Panc1 (cell line): ENCODE results near the gene MAPK13. TPM values are rescaled to one million over a fixed set of nuclear protein-coding genes. Genes with fewer than 3 reads are reported as not detected.

Experiments
- ATAC-seq: fragments of 200-7000 bp; cut with Tn5 transposase; 2 replicates; pipeline ENCODE4 v1.9.1; 2020; ENCODE audit warnings: mild to moderate bottlenecking, moderate library complexity
- Bru-seq: library from RNA; stranded (reverse); fragments of 400-500 nt; gene quantifications from one replicate; lab custom pipeline; 2021; lab: Mats Ljungman, UMichigan
- BruChase-seq, 2 experiments: library from RNA; stranded (reverse); fragments of 400-500 nt; gene quantifications; one replicate each; lab custom pipeline; 2021; lab: Mats Ljungman, UMichigan
- BruUV-seq: library from RNA; stranded (reverse); fragments of 400-500 nt; replicated peaks from 2 replicates; lab custom pipeline; 2021; lab: Mats Ljungman, UMichigan
- CTCF ChIA-PET: fragments of 300-600 bp; sonication (Branson Sonifier 250); formaldehyde crosslinking; loops from one replicate; lab custom pipeline; 2022; ENCODE audit warnings: antibody characterized with exemption; lab: Charles Lee
- POLR2A ChIA-PET: fragments of 300-600 bp; sonication (Branson Sonifier 250); formaldehyde crosslinking; loops from one replicate; lab custom pipeline; 2022; ENCODE audit warnings: antibody characterized with exemption; lab: Charles Lee
- DNase-seq: peaks from one replicate; pipeline ENCODE4 v3.0.0-alpha.2; 2010; ENCODE audit warnings: low read depth, low spot score
- H3K27ac ChIP-seq: 2 replicates; pipeline ENCODE4 v1.5.1; 2011; ENCODE audit warnings: mild to moderate bottlenecking, low read length, inconsistent platforms
- H3K27me3 ChIP-seq: fragments of 200-500 bp; sonication (Bioruptor generic); 2 replicates; pipeline ENCODE4 v1.6.0; 2014; ENCODE audit warnings: low read length, inconsistent platforms; ENCODE audit not compliant: control insufficient read depth, insufficient read depth
- H3K36me3 ChIP-seq: fragments of 200-500 bp; sonication (Bioruptor generic); 2 replicates; pipeline ENCODE4 v1.5.1; 2014; ENCODE audit warnings: inconsistent platforms, mild to moderate bottlenecking, low read length, moderate library complexity; ENCODE audit not compliant: control insufficient read depth, insufficient read depth
- H3K4me1 ChIP-seq: 2 replicates; pipeline ENCODE4 v1.5.1; 2011; ENCODE audit warnings: inconsistent platforms, mild to moderate bottlenecking, low read length, moderate library complexity; ENCODE audit not compliant: control insufficient read depth, insufficient read depth
- H3K4me3 ChIP-seq, 2 experiments: 2 replicates each; pipeline ENCODE4 v1.5.1; 2011 to 2012; ENCODE audit warnings: low read depth in 2 of 2, low read length in 2 of 2, mild to moderate bottlenecking in 2 of 2, inconsistent platforms in 1 of 2, moderate library complexity in 1 of 2
- H3K9me3 ChIP-seq: fragments of 200-500 bp; sonication (Bioruptor generic); 2 replicates; pipeline ENCODE4 v1.5.1; 2014; ENCODE audit warnings: low read depth, mild to moderate bottlenecking, inconsistent platforms, low read length, moderate library complexity; ENCODE audit not compliant: control insufficient read depth, insufficient read depth
- CTCF ChIP-seq: fragments of 450-650 bp; IDR thresholded peaks from 2 replicates; pipeline ENCODE4 v1.5.1; 2017; ENCODE audit warnings: mild to moderate bottlenecking
- POLR2AphosphoS5 ChIP-seq: IDR thresholded peaks from 2 replicates; pipeline ENCODE4 v1.6.1; 2012; ENCODE audit warnings: mild to moderate bottlenecking, low read depth, low read length, moderate library complexity
- REST ChIP-seq, 2 experiments: IDR thresholded peaks; 2 replicates each; pipeline ENCODE4 v1.6.1; 2011 to 2012; ENCODE audit warnings: low read depth in 2 of 2, control low read depth in 1 of 2, low read length in 1 of 2, mild to moderate bottlenecking in 1 of 2, moderate library complexity in 1 of 2; ENCODE audit not compliant: insufficient read depth in 1 of 2
- SIN3A ChIP-seq: IDR thresholded peaks from 2 replicates; pipeline ENCODE4 v1.6.1; 2012; ENCODE audit warnings: low read depth, mild to moderate bottlenecking, low read length, moderate library complexity, borderline replicate concordance; ENCODE audit not compliant: insufficient read depth
- TCF7L2 ChIP-seq: IDR thresholded peaks from 2 replicates; pipeline ENCODE4 v1.6.1; 2011; ENCODE audit warnings: mild to moderate bottlenecking, low read depth, low read length, inconsistent platforms
- in situ Hi-C: cut with HindIII; loops from 2 replicates; pipeline ENCODE4 v1.10.0; 2016; ENCODE audit warnings: low sequenced_read_pairs, low pct_unique_long_range_greater_than_20kb
- intact Hi-C: fragments of 100-400 bp; cut with micrococcal nuclease; formaldehyde crosslinking; loops from one replicate; pipeline ENCODE4 v1.10.0; 2022; ENCODE audit not compliant: unreplicated experiment
- long read RNA-seq: library from polyadenylated mRNA; unstranded; transcript quantifications from one replicate; pipeline ENCODE4 v2.0.0, GENCODE V29; 2021; ENCODE audit not compliant: unreplicated experiment
- polyA plus RNA-seq: library from polyadenylated mRNA; unstranded; fragments of >200 nt; gene quantifications from one replicate; pipeline ENCODE4 v1.2.1, GENCODE V29; 2012; ENCODE audit warnings: missing spikeins; ENCODE audit not compliant: insufficient read length
- total RNA-seq: library from RNA; stranded (reverse); gene quantifications from one replicate; pipeline ENCODE4 v1.2.1, GENCODE V29; 2021; ENCODE audit not compliant: unreplicated experiment

The MAPK13 gene
- total RNA-seq = 2.5 TPM
- polyA plus RNA-seq = 7.1 TPM
- Bru-seq, nascent RNA = percentile 31 among the genes with signal in this experiment
- percentile 34 among the genes with signal in this experiment for BruChase-seq, experiment 1, labeled RNA remaining after a 2-hour chase
- percentile 45 among the genes with signal in this experiment for BruChase-seq, experiment 2, labeled RNA remaining after a 6-hour chase
- long read RNA-seq, transcript MAPK13-201 (12 exons, 2,052 nt) = major isoform, 5 of 12 reads
- long read RNA-seq, partial matches to known transcripts = 0 of 12 reads
- long read RNA-seq, other reads (novel, unspliced or antisense) = 7 of 12 reads

GRCh38 chr6:36129941-36130666 lies at the start of gene MAPK13:
Gene MAPK13 (plus strand): TSS chr6:36130513. CDS start chr6:36130583, 70 bp downstream.
- Histone ChIP-seq H3K9me3 (no peaks in the 10 kb centered on the region), H3K27ac (no peak within 1 kb of the TSS), H3K36me3 (no peaks in the 10 kb centered on the region), H3K4me3 (peak within 1 kb of the TSS; percentile 35 to 50), H3K27me3 (no peaks in the 10 kb centered on the region), H3K4me1 (peaks cover 5% of the 10 kb centered on the region)
- ATAC-seq (peak; percentile 61), DNase-seq (no peak)
- in situ Hi-C loops = no loop called here
- POLR2A ChIA-PET = no interaction called here
- CTCF ChIA-PET = no interaction called here
- intact Hi-C loops = no loop called here
- TF ChIP-seq REST (IDR thresholded peaks at IDR 0.05; ENCODE audit: insufficient read depth in 1 of 2, low read depth in 2 of 2, low read length in 1 of 2) = no peak
- TF ChIP-seq TCF7L2 = no peak
- no peak for TF ChIP-seq SIN3A
- TF ChIP-seq POLR2AphosphoS5 = no peak
- no TSS peak for BruUV-seq

GRCh38 chr6:36082318-36082717 lies 48.0 kb upstream of the MAPK13 start:
- Histone ChIP-seq H3K27me3 (no peaks in the 10 kb centered on the region), H3K4me1 (no peaks in the 10 kb centered on the region), H3K4me3 (no peak overlapping the region), H3K27ac (no peak overlapping the region), H3K9me3 (0 out of 2 replicates have a peak, but pooled peaks cover 5% of the 10 kb centered on the region), H3K36me3 (peaks cover 2% of the 10 kb centered on the region; the same call in 1 of the 2 replicates)
- in situ Hi-C loops (no loop called here), intact Hi-C loops (no loop called here)
- DNase-seq = no peak
- TF ChIP-seq SIN3A (no peak), POLR2AphosphoS5 (no peak), CTCF (no peak), TCF7L2 (no peak)
- ATAC-seq = no peak
- ChIA-PET CTCF (interaction anchor here (0.6 kb wide), 1 partner anchor 54 kb away, joined by 3 read pairs; no protein-coding TSS in a partner anchor), POLR2A (no interaction called here)
- no TSS peak for BruUV-seq
